GM12864 (cell line): ENCODE results near the gene PALM.

ENCODE experiments used
- DNase-seq: peaks from one replicate; pipeline ENCODE4 v3.0.0-alpha.2; 2011; ENCODE audit warnings: low read depth
- H3K4me3 ChIP-seq: 2 replicates; pipeline ENCODE4 v1.5.1; 2011; ENCODE audit warnings: mild to moderate bottlenecking, low read depth, low read length, control low read depth
- CTCF ChIP-seq: IDR thresholded peaks from 2 replicates; pipeline ENCODE4 v1.5.1; 2011; ENCODE audit warnings: low read depth, mild to moderate bottlenecking, moderate library complexity, low read length, control low read depth, inconsistent platforms; ENCODE audit errors: missing control alignments

Gene PALM

DNA sequence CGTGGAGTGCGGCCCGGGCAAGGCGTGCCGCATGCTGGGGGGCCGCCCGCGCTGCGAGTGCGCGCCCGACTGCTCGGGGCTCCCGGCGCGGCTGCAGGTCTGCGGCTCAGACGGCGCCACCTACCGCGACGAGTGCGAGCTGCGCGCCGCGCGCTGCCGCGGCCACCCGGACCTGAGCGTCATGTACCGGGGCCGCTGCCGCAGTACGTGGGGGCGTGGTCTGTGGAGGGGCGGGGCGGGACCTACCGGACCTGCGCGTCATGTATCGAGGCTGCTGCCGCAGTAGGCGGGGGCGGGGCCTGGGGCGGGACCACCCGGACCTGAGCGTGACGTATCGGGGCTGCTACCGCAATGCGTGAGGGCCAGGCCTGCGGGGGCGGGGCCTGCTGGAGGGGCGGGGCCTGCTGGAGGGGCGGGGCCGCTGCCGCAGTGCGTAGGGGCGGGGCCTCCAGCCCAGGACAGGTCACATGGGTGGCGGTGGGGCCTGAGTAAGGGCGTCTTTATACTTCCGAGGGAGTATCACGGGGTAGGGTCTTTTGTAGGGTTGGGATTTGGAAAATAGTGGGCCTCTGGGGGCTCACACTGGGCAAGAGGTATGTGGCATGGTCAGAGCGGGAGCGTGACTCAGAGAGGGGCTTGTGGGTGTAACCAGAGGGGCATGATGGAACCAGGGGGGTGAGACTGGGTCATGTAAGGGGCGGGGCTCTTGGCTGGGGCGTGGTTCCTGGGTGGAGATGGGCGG lies 28.3 kb upstream of the PALM start:
- peak; percentile 34 for TF ChIP-seq CTCF
- DNase-seq, result peak; percentile 89
- peak overlapping the region; percentile 79 for H3K4me3 ChIP-seq

DNA sequence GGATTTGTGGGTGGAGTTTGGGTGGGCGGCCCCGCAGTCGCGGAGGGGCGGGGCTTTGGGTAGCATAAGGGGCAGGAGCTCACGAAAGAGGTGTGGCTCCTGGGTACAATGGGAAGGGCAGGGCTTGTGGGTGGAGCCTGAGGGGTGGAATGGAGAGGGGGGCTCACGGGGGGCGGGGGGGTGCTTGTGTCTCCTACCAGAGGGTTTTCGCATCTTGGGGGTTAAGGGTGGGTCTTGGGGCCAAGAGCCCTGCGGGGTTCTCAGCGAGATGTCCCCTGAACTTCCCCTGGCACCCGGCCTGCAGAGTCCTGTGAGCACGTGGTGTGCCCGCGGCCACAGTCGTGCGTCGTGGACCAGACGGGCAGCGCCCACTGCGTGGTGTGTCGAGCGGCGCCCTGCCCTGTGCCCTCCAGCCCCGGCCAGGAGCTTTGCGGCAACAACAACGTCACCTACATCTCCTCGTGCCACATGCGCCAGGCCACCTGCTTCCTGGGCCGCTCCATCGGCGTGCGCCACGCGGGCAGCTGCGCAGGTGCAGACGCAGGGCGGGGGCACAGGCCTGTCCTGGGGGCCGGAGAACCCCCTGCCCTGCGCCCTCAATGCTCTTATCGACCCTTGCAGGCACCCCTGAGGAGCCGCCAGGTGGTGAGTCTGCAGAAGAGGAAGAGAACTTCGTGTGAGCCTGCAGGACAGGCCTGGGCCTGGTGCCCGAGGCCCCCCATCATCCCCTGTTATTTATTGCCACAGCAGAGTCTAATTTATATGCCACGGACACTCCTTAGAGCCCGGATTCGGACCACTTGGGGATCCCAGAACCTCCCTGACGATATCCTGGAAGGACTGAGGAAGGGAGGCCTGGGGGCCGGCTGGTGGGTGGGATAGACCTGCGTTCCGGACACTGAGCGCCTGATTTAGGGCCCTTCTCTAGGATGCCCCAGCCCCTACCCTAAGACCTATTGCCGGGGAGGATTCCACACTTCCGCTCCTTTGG lies 27.4 kb upstream of the PALM start:
- no peak overlapping the region; the same call in 1 of the 2 replicates for H3K4me3 ChIP-seq
- TF ChIP-seq CTCF, result no peak
- peak; percentile 70 for DNase-seq

- no peak overlapping the region for H3K4me3 ChIP-seq
- DNase-seq, result no peak
- no peak for TF ChIP-seq CTCF
Observed at GRCh38 chr19:682678-683320, 25.9 kb upstream of the PALM start.

DNA sequence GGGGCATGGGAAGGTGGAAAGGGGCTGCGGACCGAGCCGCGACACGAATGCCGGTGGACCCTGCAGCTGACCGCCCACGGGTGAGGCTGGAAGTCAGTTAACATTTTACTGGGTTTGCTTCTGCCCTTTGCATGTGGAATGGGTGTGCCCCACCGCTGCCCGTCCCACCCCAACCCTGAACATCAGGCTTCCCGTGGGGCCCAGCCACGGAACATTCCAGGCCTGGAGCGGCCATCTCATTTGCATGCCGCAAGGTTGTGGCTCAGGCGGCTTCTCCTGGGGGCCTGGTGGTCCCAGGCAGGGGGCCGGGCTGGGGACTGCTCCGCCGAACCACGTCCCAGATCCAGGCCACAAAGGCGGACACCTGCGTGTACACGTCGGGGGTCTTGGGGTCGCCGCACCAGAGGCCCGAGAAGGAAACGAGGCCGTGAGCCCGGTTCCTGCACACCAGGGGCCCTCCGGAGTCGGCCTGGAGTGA lies 23.2 kb upstream of the PALM start:
- no peak for DNase-seq
- TF ChIP-seq CTCF, result no peak
- no peak overlapping the region for H3K4me3 ChIP-seq

DNA sequence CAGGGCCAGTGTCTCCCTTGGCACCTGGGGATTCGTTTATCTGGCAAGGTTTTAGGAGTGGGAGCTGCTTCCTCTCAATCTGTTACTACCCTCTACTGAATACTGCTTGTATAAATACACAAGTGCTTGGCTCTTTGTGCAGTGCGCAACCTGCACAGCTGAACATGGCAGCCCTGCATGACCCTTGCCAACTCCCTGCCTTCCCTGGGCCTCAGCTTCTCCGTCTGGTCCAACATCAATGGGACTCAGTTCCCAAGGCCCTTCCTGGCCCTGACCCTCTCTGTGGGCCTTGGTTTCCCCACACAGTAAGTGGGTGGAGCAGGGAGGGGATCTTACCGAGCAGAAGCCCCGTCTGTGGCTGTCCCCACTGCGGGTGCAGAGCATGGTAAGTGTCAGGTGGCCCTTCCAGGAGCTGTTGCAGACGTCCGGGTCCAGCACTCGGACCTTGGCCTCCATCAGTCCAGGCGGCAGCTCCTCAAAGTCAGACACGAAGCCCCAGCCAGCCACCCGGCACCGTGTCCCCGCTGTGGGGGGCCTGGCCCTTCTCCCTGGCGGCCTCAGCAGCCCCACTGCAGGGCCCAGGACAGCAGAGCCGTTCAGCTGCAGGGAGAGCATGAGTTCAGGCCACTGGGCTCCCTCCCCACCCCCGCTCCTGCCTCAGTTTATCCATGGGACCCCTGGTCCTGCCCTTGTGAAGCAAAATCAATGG lies 22.0 kb upstream of the PALM start:
- TF ChIP-seq CTCF, result no peak
- H3K4me3 ChIP-seq, result no peak overlapping the region

DNA sequence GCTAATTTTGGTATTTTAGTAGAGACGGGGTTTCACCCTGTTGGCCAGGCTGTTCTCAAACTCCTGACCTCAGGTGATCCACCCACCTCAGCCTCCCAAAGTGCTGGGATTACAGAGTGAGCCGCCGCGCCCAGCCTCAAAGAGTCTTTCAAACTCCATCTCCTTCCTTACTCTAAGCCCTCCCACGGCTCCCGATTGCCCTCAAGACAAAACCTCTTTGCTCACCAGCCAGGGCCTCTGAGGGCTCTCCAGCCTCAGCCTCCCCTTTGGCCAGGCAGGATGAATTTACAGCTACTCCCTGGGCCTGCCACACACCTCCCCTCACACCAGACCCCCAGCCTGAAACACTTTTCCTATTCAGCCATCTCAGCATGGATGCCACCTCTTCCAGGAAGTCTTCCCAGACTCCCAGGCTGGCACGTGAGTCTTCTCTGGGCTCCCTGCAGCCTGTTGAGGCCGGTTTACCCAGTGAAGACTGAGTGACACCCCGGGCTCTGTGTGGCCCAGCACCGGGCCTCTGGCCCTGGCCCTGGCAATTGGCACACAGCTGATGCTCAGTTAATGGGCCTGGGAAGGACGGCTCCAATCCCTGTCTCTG lies 21.1 kb upstream of the PALM start:
- DNase-seq, result no peak
- H3K4me3 ChIP-seq, result no peak overlapping the region
- no peak for TF ChIP-seq CTCF

More for the DNA sequence above, 22.0 kb upstream of the PALM start:
- DNase-seq, result no peak
